Ishikawa (cell line): ENCODE results near the gene SCNN1B.

Experiments
- CREB1 ChIP-seq: IDR thresholded peaks from 2 replicates; pipeline ENCODE4 v1.6.1; 2012; ENCODE audit warnings: low read depth
- EGR1 ChIP-seq: IDR thresholded peaks from 2 replicates; pipeline ENCODE4 v1.6.1; 2012
- EP300 ChIP-seq: IDR thresholded peaks from 2 replicates; pipeline ENCODE4 v1.6.1; 2012; ENCODE audit warnings: borderline replicate concordance
- MAX ChIP-seq: IDR thresholded peaks from 2 replicates; pipeline ENCODE4 v1.6.1; 2012
- REST ChIP-seq: IDR thresholded peaks from 2 replicates; pipeline ENCODE4 v1.6.1; 2012; ENCODE audit warnings: low read depth, mild to moderate bottlenecking
- TCF12 ChIP-seq: IDR thresholded peaks from 2 replicates; pipeline ENCODE4 v1.6.1; 2012; ENCODE audit warnings: low read depth
- TF ChIP-seq, protein P1 (sequence below): IDR thresholded peaks from 2 replicates; pipeline ENCODE4 v1.6.1; 2012

DNA sequence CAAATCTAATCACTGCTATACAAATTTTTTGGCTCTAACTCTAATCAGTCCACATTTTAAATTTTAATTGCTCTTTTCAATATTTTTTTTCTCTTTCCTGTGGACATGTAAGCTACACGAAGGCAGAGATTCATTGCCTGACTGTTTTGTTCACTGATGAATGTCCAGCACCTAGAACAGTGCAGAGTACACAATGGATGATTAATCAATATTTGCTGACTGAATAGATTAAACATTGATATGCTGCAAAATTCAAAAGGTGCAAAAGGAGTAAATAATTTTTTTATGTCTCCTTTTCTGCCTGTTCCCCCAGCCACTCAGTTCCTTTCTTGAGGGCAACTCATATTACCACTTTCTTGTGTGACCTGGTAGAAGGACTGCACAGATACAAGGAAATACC is 32.8 kb downstream of the SCNN1B start:
- TF ChIP-seq CREB1 (no peak), REST (no peak), MAX (no peak), EP300 (no peak), EGR1 (no peak), TCF12 (no peak)
- TF ChIP-seq, protein P1, sequence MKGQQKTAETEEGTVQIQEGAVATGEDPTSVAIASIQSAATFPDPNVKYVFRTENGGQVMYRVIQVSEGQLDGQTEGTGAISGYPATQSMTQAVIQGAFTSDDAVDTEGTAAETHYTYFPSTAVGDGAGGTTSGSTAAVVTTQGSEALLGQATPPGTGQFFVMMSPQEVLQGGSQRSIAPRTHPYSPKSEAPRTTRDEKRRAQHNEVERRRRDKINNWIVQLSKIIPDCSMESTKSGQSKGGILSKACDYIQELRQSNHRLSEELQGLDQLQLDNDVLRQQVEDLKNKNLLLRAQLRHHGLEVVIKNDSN: no peak
